GM21360 (cell line): ENCODE results near the gene ACTG2.

Experiments used
- ATAC-seq: cut with Tn5 transposase; IDR thresholded peaks from one replicate; pipeline ENCODE4 v1.9.1; 2021; ENCODE audit warnings: mild to moderate bottlenecking, moderate library complexity; ENCODE audit not compliant: unreplicated experiment

ACTG2 gene

DNA sequence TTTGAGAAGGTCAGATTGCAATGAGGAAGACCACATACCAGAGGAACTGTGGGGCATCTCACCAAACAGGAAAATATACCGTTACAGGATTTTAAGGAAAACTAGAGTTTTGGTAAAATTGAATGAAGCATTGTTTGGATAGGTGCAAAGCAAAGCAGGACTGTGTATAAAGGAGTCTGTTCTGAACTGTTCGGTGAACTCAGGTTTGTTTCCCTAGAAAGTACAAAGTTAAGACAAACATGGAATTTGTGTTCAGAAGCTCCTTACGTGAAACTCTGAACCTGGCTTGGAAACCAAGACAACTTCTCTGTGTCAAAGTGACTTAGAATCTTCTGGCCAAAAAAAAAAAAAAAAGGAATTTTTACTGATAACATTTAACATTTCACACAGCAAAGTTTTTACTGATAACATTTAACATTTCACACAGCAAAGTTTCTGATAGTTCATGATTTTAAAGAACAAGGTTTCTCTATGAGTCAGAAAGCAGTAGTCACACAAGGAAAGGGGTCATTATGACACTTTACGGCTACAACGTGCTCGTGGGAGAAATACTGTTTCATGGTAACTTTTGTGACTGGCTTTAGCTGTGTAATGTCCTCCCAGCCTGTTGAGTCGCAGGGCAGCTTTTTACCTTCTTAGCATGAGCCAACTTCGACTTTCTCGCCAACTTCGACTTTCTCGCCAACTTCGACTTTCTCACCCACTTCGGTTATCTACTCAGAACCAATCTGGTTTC, 70.7 kb downstream of the ACTG2 start:
- no peak for ATAC-seq

DNA sequence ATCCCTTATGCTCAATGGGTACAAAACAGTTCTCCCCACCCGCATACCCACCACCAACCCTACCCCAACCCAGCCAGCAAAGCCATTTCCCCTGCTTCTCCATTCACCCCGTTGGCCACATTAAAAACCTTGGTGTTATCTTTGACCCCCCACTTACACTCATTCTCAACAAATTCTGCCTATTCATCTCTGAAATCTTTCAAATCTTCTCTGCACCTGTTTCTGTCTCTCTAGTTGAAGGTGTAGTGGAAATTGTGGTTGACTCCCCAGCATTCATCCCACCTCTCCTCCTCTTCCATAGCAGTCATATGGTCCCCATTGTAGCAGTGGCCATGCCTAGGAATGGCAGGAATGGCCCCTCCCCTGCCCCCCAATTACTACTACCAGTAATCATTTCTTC, 71.4 kb downstream of the ACTG2 start:
- no peak for ATAC-seq

DNA sequence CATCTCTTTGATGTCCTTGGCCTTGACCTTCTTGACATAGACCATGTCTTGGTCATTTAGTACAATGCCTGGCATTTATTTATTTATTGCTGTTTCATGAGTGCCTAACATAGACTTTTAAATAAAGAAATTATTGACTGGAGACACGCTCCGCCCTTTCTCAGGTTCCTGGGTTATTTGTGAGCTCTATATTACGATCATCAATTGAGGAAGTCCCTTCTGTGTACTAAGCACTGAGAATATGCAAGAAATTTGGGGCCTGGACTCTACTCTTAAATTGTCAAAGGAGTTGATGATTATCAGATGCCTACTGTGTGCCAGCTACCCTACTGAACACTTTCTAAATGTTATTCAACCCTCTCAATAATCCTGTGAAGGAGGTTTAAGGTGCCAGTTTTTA, 72.2 kb downstream of the ACTG2 start:
- ATAC-seq: no peak

DNA sequence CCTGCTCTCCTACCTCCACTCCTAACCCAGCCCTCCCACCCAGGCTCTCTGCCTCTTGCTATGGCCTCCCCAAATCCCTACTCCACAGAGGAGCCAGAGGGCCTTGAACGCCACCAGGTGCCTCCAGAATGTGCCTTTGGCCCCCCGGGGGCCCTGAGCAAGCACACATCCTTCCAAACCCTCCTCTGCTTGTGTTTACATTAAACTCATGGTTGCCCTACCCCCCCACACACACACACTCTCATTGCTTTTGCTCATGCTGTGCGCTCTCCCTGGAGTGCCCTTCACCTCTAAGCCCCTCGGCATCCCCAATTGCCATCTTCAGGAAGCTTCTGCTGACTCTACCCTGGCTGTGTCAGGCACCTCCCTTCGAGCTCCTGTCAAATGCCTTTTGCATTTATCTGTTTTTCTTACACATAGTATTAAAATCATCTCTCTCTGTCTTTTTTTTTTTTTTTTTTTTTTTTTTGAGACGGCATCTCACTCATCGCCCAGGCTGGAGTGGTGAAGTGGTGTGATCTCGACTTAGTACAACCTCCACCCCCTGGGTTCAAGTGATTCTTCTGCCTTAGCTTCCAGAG, 75.6 kb downstream of the ACTG2 start:
- no peak for ATAC-seq

DNA sequence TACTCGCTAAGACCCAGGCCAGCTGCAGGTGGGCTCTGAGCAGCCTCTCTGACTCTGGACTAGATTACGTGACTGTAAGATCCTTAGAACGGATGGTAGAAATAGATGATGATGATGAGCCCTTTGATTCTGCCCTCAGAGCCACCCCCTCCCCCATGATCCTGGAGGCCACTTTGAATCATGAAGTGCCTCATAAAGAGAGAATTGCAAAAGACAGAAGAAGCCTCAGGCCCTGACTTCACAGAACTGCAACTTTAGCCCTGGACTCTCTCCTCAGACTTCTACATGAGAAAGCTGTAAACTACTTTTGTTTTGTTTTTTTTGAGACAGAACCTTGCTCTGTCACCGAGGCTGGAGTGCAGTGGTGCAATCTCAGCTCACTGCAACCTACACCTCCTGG, 76.5 kb downstream of the ACTG2 start:
- ATAC-seq: no peak
